GM19043 (cell line): ENCODE results near the gene PARP3.
"Not testable (repeated sequence)": the region's sequence is repeated elsewhere in the genome, so short reads cannot be mapped to it uniquely, and the experiment has no call there.

Experiments
- ATAC-seq: cut with Tn5 transposase; IDR thresholded peaks from one replicate; pipeline ENCODE4 v1.9.1; 2021; ENCODE audit warnings: low read depth; ENCODE audit not compliant: unreplicated experiment

PARP3 gene

DNA sequence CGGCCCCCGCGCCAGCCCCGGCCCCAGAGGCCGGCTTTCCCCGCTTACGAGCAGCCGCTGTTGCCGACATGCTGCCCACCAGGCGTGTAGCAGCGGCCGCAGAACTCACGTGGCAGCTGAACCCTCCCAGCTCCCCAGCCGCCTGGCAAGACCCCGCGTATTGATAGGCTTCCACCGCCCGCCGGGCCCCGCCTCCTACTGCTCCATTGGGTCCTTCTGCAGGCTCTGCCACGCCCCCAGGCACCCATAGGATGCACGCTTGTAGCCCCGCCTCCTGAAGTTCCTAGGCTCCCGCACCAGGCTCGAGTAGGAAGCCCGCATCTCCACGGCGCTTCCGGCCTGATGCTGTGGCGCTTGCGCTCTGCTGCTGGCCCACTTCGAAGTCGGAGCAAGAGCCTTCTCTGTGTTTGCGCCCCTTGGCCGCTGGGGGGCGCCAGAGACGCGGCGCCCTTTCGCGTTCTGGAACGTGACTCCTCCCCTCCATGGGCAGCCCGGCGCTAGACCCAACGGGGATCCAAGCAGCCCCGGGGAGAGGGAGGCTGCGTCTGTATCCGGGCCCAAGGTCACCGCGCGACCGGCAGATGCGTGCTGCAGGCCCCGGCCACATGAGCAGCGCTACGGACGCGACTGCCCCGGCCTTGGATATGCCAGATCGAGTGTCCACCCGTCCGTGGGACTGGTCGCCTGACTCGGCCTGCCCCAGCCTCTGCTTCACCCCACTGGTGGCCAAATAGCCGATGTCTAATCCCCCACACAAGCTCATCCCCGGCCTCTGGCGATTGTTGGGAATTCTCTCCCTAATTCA lies at the start of gene PARP3, which contains the start of gene RRP9:
PARP3 (plus strand) TSS at position 566 of the 805 bp plus-strand sequence. CDS start 993 bp downstream, outside the sequence.
RRP9 (minus strand) TSS at position 107 of the 805 bp plus-strand sequence; CDS start at position 70, 37 bp downstream.
- peak; percentile 84 for ATAC-seq

- no peak for ATAC-seq
Measured at GRCh38 chr3:51894391-51894790, 47.8 kb upstream of the PARP3 start.

GRCh38 chr3:51894939-51895338 lies 47.2 kb upstream of the PARP3 start:
- ATAC-seq: no peak

DNA sequence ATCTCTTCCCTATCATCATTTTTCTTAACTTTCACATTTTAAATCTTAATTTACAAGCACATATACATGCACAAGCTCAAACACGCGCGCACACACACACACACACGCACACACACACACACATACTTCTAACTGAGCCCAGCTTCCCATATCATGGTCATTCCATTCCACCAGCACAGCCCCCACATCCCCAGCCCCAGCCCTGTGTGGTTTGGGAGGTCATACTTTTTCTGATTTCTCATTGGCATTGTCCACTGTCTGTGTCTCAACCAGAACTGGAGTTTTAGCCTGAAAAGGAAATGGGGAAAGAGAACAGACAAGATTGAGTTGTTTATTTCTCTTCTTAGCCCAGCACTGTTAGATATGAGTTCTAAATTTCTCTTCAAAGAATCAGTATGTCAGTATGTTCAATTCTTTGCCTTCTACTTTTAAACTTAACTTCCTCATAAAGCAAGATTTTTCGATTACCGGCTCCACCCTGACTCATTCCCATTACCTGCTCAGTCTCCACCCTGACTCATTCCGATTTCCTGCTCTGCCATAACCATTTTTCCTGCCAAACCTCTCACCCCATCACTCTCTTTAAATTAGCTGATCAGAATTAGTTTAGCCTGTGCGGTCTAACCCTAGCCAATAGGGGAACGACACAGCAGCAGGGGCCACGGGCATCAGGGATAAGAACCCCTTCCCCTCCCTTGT lies 45.4 kb upstream of the PARP3 start:
- ATAC-seq: no peak

DNA sequence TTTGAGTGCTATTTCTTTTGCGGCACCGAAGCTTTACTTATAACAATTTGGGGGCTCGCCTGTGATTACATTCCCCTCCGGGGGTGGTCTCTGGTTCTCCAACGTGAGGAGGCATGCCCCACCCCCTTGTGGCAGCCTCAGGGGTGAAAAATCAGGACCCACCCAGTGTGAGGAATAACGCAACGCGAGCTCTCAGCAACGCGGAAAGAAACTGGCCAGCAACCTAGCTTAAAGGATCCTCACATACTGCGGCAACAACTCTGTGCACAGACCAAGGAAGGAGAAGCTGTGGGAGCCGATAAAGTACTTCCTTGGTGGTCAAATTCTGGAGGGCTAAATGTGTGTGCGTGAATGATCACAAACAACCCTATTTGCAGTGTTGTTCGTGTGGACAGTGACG lies 44.8 kb upstream of the PARP3 start:
- no peak for ATAC-seq

DNA sequence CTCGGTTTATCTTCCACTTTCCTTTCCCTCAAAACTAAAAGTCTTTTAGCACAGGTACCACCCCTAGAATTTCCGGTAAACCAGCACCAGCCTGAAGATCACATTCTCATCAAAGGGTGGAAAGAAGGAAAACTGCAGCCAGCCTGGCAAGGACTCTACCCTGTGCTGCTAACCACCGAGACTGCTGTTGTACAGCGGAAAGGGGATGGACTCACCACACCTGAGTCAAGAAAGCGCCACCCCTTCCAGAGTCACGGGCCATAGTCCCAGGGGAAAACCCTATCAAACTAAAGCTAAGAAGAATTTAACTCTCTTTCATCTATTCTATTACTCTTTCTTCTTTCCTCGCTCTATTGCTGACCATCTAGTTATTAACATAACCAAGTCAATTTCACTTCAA lies 42.1 kb upstream of the PARP3 start:
- ATAC-seq: not testable (repeated sequence)

DNA sequence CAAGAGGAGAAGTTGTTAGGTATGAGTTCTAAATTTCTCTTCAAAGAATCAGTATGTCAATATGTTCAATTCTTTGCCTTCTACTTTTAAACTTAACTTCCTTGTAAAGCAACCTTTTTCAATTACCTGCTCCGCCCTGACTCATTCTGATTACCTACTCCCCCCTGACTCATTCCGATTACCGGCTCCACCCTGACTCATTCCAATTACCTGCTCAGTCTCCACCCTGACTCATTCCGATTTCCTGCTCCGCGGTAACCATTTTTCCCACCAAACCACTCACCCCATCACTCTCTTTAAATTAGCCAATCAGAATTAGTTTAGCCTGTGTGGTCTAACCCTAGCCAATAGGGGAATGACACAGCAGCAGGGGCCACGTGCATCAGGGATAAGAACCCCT lies 39.8 kb upstream of the PARP3 start:
- ATAC-seq: not testable (repeated sequence)

- ATAC-seq: no peak
Measured at GRCh38 chr3:51904034-51904823, 37.9 kb upstream of the PARP3 start.

GRCh38 chr3:51908026-51908425 lies 34.1 kb upstream of the PARP3 start:
- no peak for ATAC-seq

- ATAC-seq: no peak
Measured at GRCh38 chr3:51916418-51916817, 25.7 kb upstream of the PARP3 start.

DNA sequence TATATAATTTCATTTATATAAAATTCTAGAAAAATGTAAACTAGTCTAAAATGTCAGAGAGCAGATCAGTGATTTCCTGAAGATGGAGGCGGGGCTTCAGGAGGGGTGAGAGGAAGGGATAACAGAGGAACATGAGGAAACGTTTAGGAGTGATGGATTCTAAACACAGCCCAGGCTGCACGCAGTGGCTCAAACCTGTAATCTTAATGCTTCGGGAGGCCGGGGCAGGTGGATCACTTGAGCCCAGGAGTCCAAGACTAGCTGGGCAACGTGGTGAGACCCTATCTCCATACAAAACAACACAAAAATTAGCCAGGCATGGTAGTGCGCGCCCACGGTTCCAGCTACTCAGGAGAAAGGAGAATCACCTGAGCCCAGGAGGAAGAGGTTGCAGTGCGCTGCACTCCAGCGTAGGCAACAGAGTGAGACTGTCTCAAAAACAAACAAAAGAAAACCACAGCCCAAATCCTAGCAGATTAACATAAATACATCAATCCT lies 21.0 kb upstream of the PARP3 start:
- no peak for ATAC-seq

- no peak for ATAC-seq
Measured at GRCh38 chr3:51927061-51927977, 14.8 kb upstream of the PARP3 start.

GRCh38 chr3:51928438-51928837 lies 13.7 kb upstream of the PARP3 start:
- ATAC-seq: no peak

DNA sequence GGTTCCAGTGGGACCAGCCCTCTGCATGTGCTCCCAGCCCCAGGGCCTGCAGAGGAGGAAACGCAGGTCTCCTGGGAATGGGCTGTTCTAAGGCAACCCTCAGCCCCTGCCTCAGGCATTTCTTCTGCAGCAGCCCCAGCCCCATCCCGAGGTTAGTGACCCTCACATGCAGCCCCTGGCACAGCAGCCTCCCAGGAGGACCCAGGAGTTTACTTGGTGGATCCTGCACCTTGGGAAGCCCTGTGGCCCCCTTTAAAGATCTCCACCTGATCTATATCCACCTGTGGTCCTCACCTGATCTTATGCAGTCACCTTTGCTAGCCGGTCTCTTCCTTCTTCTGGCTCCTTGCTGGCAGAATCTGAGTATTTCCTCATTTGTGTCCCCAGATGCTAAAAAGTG lies 13.2 kb upstream of the PARP3 start:
- ATAC-seq: not testable (repeated sequence)

DNA sequence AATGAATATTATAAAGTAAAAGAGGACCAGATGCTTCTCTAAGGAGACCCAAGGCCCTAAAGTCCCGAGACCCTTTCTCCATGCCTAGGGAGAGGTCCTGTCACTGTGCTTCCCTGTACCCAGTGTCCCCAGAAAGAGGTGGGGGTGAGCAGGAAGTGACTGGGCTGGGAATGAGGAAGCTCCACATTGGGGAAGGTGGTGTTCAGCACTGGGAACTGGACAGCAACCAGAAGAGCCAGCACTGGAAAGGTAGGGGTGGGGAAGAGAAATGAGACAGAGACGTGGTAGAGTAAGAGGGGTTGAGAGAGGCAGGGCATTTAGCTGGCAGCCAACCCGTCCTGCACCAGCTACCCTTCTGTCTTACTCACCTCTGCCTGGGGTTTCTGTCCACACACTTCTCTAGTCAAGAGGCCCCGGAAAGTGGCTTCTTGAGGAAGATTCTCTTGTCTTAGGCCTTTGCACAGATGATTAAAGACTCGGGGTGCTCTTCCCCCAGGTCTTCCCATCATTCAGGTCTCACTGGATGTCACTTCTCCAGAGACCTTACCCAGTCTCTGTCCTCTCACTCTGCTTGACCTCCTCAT lies 12.7 kb upstream of the PARP3 start:
- ATAC-seq: no peak

DNA sequence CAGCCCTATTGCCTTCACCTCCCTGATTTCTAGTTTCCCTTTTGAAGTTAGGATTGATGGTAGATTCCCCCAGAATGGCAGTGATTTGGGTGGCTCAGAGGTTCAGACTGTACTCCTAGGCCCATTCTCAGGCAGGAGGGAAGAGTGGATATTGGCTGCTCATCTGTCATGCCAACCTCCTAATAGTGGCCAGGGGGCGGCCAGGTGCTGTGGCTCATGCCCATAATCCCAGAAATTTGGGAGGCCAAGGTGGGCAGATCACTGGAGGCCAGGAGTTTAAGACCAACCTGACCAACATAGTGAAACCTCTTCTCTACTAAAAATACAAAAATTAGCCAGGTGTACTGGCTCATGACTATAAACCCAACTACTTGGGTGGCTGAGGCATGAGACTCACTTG lies 11.7 kb upstream of the PARP3 start:
- no peak for ATAC-seq

DNA sequence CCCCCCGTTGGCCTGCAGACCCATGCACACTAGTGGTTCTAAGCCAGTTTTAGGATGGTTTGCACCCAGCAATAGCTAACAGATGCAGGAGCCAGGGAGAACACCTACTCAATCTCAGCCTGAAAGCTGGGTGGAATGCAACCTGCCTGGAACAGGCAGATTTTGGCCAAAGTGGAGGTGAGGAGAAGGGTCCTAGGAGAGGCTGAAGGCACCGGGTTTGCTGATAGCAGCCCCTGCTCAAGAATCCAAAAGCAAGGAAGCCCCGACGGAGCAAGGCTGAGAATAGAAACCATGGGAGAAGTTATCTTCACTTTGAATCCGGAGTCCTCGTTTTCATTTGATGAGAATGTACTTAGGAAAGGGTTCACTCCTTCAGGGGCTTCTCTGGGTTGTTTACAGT lies 10.4 kb upstream of the PARP3 start:
- no peak for ATAC-seq

- ATAC-seq: no peak
Measured at GRCh38 chr3:51932471-51933370, 9.4 kb upstream of the PARP3 start.
